MM.1S (cell line): Measurements from ENCODE around the gene PDIA6.

Experiments
- DNase-seq: peaks from one replicate; pipeline ENCODE4 v3.0.0-alpha.2; 2015
- H2AFZ ChIP-seq: fragments of 300-600 bp; sonication (generic); 2 replicates; pipeline ENCODE4 v1.6.0; 2016; ENCODE audit warnings: antibody characterized with exemption, low read length
- H3F3A ChIP-seq: fragments of 300-600 bp; sonication (generic); 2 replicates; pipeline ENCODE4 v1.6.1; 2016; ENCODE audit warnings: mild to moderate bottlenecking, antibody characterized with exemption, low read length, moderate library complexity, mixed read lengths; ENCODE audit not compliant: insufficient read depth
- H3K27ac ChIP-seq: fragments of 300-600 bp; sonication (generic); 2 replicates; pipeline ENCODE4 v1.5.1; 2016; ENCODE audit warnings: mild to moderate bottlenecking, low read length
- H3K27me3 ChIP-seq: fragments of 300-600 bp; sonication (generic); replicated peaks from 2 replicates; pipeline ENCODE4 v1.6.0; 2016; ENCODE audit warnings: low read length; ENCODE audit not compliant: insufficient read depth
- H3K36me3 ChIP-seq: fragments of 300-600 bp; sonication (generic); replicated peaks from 2 replicates; pipeline ENCODE4 v1.6.1; 2016; ENCODE audit warnings: mild to moderate bottlenecking, low read length, mixed read lengths; ENCODE audit not compliant: insufficient read depth
- H3K4me1 ChIP-seq: fragments of 300-600 bp; sonication (generic); 2 replicates; pipeline ENCODE4 v1.6.1; 2016; ENCODE audit warnings: low read length, mixed read lengths
- H3K4me2 ChIP-seq: fragments of 300-600 bp; sonication (generic); 2 replicates; pipeline ENCODE4 v1.6.0; 2016; ENCODE audit warnings: low read depth, low read length
- H3K4me3 ChIP-seq: fragments of 300-600 bp; sonication (generic); 2 replicates; pipeline ENCODE4 v1.5.1; 2016; ENCODE audit warnings: low read length, mixed read lengths
- H3K79me2 ChIP-seq: fragments of 300-600 bp; sonication (generic); 2 replicates; pipeline ENCODE4 v1.6.1; 2016; ENCODE audit warnings: mixed run types, low read length, mixed read lengths
- H3K9ac ChIP-seq: fragments of 300-600 bp; sonication (generic); 2 replicates; pipeline ENCODE4 v1.6.1; 2016; ENCODE audit warnings: low read length, mixed read lengths
- H3K9me2 ChIP-seq: fragments of 300-600 bp; sonication (generic); replicated peaks from 2 replicates; pipeline ENCODE4 v1.6.1; 2016; ENCODE audit warnings: mild to moderate bottlenecking, low read length, mixed read lengths; ENCODE audit not compliant: insufficient read depth
- H3K9me3 ChIP-seq: fragments of 300-600 bp; sonication (generic); replicated peaks from 2 replicates; pipeline ENCODE4 v1.6.1; 2016; ENCODE audit warnings: mild to moderate bottlenecking, low read length, mixed read lengths; ENCODE audit not compliant: insufficient read depth
- H4K20me1 ChIP-seq: fragments of 300-600 bp; sonication (generic); 2 replicates; pipeline ENCODE4 v1.6.1; 2016; ENCODE audit warnings: mild to moderate bottlenecking, low read length, moderate library complexity, mixed read lengths; ENCODE audit not compliant: insufficient read depth
- EZH2 ChIP-seq: fragments of 300-600 bp; sonication (generic); optimal IDR thresholded peaks from 2 replicates; pipeline ENCODE3; 2017; ENCODE audit warnings: low read depth, mild to moderate bottlenecking, antibody characterized with exemption, low read length, mixed read lengths
- EZH2phosphoT487 ChIP-seq: fragments of 300-600 bp; sonication (generic); IDR thresholded peaks from 2 replicates; pipeline ENCODE4 v1.6.1; 2018; ENCODE audit warnings: antibody characterized with exemption, low read length
- TF ChIP-seq, protein P1 (sequence below): fragments of 300-600 bp; sonication (generic); IDR thresholded peaks from 2 replicates; pipeline ENCODE4 v1.5.1; 2016; ENCODE audit warnings: antibody characterized with exemption, low read length, mixed read lengths

The PDIA6 gene

GRCh38 chr2:10765461-10765860 is 47.1 kb downstream of the PDIA6 start:
- H3K4me2 ChIP-seq, result no peak overlapping the region
- TF ChIP-seq EZH2 (no peak), EZH2phosphoT487 (no peak)
- TF ChIP-seq, protein P1, sequence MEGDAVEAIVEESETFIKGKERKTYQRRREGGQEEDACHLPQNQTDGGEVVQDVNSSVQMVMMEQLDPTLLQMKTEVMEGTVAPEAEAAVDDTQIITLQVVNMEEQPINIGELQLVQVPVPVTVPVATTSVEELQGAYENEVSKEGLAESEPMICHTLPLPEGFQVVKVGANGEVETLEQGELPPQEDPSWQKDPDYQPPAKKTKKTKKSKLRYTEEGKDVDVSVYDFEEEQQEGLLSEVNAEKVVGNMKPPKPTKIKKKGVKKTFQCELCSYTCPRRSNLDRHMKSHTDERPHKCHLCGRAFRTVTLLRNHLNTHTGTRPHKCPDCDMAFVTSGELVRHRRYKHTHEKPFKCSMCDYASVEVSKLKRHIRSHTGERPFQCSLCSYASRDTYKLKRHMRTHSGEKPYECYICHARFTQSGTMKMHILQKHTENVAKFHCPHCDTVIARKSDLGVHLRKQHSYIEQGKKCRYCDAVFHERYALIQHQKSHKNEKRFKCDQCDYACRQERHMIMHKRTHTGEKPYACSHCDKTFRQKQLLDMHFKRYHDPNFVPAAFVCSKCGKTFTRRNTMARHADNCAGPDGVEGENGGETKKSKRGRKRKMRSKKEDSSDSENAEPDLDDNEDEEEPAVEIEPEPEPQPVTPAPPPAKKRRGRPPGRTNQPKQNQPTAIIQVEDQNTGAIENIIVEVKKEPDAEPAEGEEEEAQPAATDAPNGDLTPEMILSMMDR, result no peak
- no peaks in the 10 kb centered on the region for H3K36me3 ChIP-seq
- no peaks in the 10 kb centered on the region for H3K9me2 ChIP-seq
- H3K4me3 ChIP-seq, result no peak overlapping the region
- H3K9ac ChIP-seq, result no peak overlapping the region
- no peaks in the 10 kb centered on the region for H3K9me3 ChIP-seq
- no peaks in the 10 kb centered on the region for H3K79me2 ChIP-seq
- H3K27ac ChIP-seq, result no peak overlapping the region
- H3F3A ChIP-seq, result no peaks in the 10 kb centered on the region
- H3K4me1 ChIP-seq, result no peaks in the 10 kb centered on the region
- H2AFZ ChIP-seq, result no peak overlapping the region
- H3K27me3 ChIP-seq, result no peaks in the 10 kb centered on the region
- DNase-seq, result no peak
- H4K20me1 ChIP-seq, result no peaks in the 10 kb centered on the region

DNA sequence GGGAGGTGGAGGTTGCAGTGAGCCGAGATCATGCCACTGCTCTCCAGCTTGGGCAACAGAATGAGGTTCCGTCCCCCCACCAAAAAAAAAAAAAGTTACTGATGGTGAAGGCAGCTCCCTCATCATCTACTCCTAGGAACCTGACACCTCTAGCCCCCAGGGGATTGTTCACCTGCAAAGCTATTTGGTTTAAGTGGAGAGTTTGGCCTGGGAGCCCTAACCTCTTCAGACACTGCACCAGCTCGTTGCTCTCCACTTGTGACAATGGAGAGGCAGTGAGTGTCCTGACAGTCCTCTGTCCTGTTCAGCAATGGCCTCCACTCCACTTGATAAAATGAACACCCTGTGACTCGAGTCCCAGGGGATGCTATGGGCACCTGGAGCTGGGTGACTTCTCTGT is 47.7 kb downstream of the PDIA6 start:
- Histone ChIP-seq H3K4me3 (no peak overlapping the region), H3K9ac (no peak overlapping the region), H3K9me3 (no peaks in the 10 kb centered on the region), H3K4me1 (no peaks in the 10 kb centered on the region), H3K9me2 (no peaks in the 10 kb centered on the region), H3K36me3 (no peaks in the 10 kb centered on the region), H3K27me3 (no peaks in the 10 kb centered on the region), H3K27ac (no peak overlapping the region), H3K4me2 (no peak overlapping the region), H3K79me2 (no peaks in the 10 kb centered on the region), H4K20me1 (no peaks in the 10 kb centered on the region), H3F3A (no peaks in the 10 kb centered on the region), H2AFZ (no peak overlapping the region)
- TF ChIP-seq, protein P1, result no peak
- no peak for TF ChIP-seq EZH2phosphoT487
- no peak for TF ChIP-seq EZH2
- no peak for DNase-seq

GRCh38 chr2:10764096-10764785 is 48.3 kb downstream of the PDIA6 start:
- Histone ChIP-seq H3K4me3 (no peak overlapping the region), H3K9ac (no peak overlapping the region), H3K27me3 (no peaks in the 10 kb centered on the region), H3K9me2 (no peaks in the 10 kb centered on the region), H2AFZ (no peak overlapping the region), H3K9me3 (no peaks in the 10 kb centered on the region), H3F3A (no peaks in the 10 kb centered on the region), H3K79me2 (no peaks in the 10 kb centered on the region), H3K4me1 (no peaks in the 10 kb centered on the region), H3K36me3 (no peaks in the 10 kb centered on the region), H3K4me2 (no peak overlapping the region), H4K20me1 (no peaks in the 10 kb centered on the region), H3K27ac (no peak overlapping the region)
- TF ChIP-seq, protein P1, result no peak
- no peak for TF ChIP-seq EZH2phosphoT487
- no peak for TF ChIP-seq EZH2
- DNase-seq, result no peak
